Caco-2 (cell line): ENCODE results near the gene CDH11. TPM values are rescaled to one million over a fixed set of nuclear protein-coding genes. Genes with fewer than 3 reads are reported as not detected.

Experiments used
- BruUV-seq: library from RNA; stranded (reverse); fragments of 400-500 nt; replicated peaks from 2 replicates; lab custom pipeline; 2021; lab: Mats Ljungman, UMichigan
- CTCF ChIA-PET: fragments of 300-600 bp; sonication (Branson Sonifier 250); formaldehyde crosslinking; loops from one replicate; lab custom pipeline; 2022; ENCODE audit warnings: antibody characterized with exemption; lab: Charles Lee
- POLR2A ChIA-PET: fragments of 300-600 bp; sonication (Branson Sonifier 250); formaldehyde crosslinking; loops from one replicate; lab custom pipeline; 2022; ENCODE audit warnings: antibody characterized with exemption; lab: Charles Lee
- DNase-seq, 2 experiments: peaks; one replicate each; pipeline versions ENCODE4 v3.0.0 to v3.0.0-alpha.2; 2020 to 2022
- H3K27me3 ChIP-seq: replicated peaks from 2 replicates; pipeline ENCODE4 v1.6.0; 2011; ENCODE audit warnings: low read length; ENCODE audit not compliant: control insufficient read depth, insufficient read depth
- H3K36me3 ChIP-seq: 2 replicates; pipeline ENCODE4 v1.5.1; 2011; ENCODE audit warnings: low read length; ENCODE audit not compliant: control insufficient read depth, insufficient read depth
- H3K4me1 ChIP-seq: fragments of 250-450 bp; sonication (Bioruptor Pico); 2 replicates; pipeline ENCODE4 v1.5.1; 2020; ENCODE audit warnings: mild to moderate bottlenecking
- H3K4me3 ChIP-seq: 2 replicates; pipeline ENCODE4 v1.5.1; 2011; ENCODE audit warnings: low read depth, mild to moderate bottlenecking, control low read depth, low read length
- H3K9me3 ChIP-seq: fragments of 250-450 bp; sonication (Bioruptor Pico); 2 replicates; pipeline ENCODE4 v1.5.1; 2020; ENCODE audit warnings: mild to moderate bottlenecking, moderate library complexity
- H3K27ac Mint-ChIP-seq: one replicate; pipeline ENCODE4 v1.8.0; 2022; ENCODE audit warnings: mixed read lengths; ENCODE audit not compliant: unreplicated experiment
- H3K27me3 Mint-ChIP-seq: one replicate; pipeline ENCODE4 v1.8.0; 2022; ENCODE audit warnings: mixed read lengths; ENCODE audit not compliant: insufficient read depth, unreplicated experiment
- H3K36me3 Mint-ChIP-seq: one replicate; pipeline ENCODE4 v1.8.0; 2022; ENCODE audit warnings: mild to moderate bottlenecking, mixed read lengths; ENCODE audit not compliant: insufficient read depth, unreplicated experiment
- H3K4me1 Mint-ChIP-seq: one replicate; pipeline ENCODE4 v1.8.0; 2022; ENCODE audit warnings: low read depth, mixed read lengths; ENCODE audit not compliant: unreplicated experiment
- H3K4me3 Mint-ChIP-seq: one replicate; pipeline ENCODE4 v1.8.0; 2022; ENCODE audit warnings: mild to moderate bottlenecking, moderate library complexity, mixed read lengths; ENCODE audit not compliant: unreplicated experiment
- H3K9me3 Mint-ChIP-seq: one replicate; pipeline ENCODE4 v1.8.0; 2022; ENCODE audit warnings: mixed read lengths; ENCODE audit not compliant: unreplicated experiment
- intact Hi-C: fragments of 100-400 bp; cut with micrococcal nuclease; formaldehyde crosslinking; loops from one replicate; pipeline ENCODE4 v1.10.0; 2022; ENCODE audit not compliant: unreplicated experiment
- total RNA-seq: library from RNA; stranded (reverse); gene quantifications from 2 replicates; pipeline ENCODE4 v1.2.3, GENCODE V29; 2022
- TF ChIP-seq, protein P1 (sequence below), 2 experiments: fragments of 200-600 bp in 1 of 2; IDR thresholded peaks; 1 replicate in 1 of 2; 2 replicates in 1 of 2; pipeline versions ENCODE4 v1.5.1 to v1.8.0; 2011 to 2022; ENCODE audit warnings: antibody characterized with exemption in 1 of 2, control low read depth in 1 of 2, inconsistent platforms in 1 of 2, low read depth in 1 of 2, low read length in 1 of 2, mild to moderate bottlenecking in 1 of 2, moderate library complexity in 1 of 2; ENCODE audit not compliant: insufficient read depth in 1 of 2, severe bottlenecking in 1 of 2, unreplicated experiment in 1 of 2

CDH11 gene
- total RNA-seq, 1 experiment from 2014 or later = not detected

DNA sequence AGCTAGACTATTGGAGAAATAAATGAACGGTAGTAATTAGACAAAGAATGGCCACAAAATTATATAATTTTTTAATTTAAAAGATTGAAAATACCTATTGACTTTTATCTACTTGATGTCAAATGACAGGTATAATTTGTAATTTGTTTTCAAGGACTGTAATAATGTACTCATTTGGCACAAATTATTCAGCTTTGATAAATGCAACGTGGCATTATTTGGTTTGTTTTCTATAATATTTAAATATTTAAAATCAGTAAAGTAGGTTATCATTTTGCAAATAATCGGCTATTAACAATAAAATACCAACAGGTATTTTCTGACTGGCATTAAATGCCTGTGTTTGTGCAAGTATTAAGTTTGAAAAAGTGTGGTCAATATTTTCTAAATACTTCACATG is 60.6 kb downstream of the CDH11 start:
- Mint-ChIP-seq H3K4me3 (no peak overlapping the region), H3K36me3 (no peaks in the 10 kb centered on the region), H3K9me3 (no peaks in the 10 kb centered on the region), H3K27me3 (peaks cover 15% of the 10 kb centered on the region), H3K4me1 (no peaks in the 10 kb centered on the region), H3K27ac (no peak overlapping the region)
- no TSS peak for BruUV-seq
- Histone ChIP-seq H3K36me3 (no peaks in the 10 kb centered on the region), H3K9me3 (no peaks in the 10 kb centered on the region), H3K4me3 (no peak overlapping the region), H3K27me3 (no peaks in the 10 kb centered on the region), H3K4me1 (no peaks in the 10 kb centered on the region)
- ChIA-PET CTCF (no interaction called here), POLR2A (no interaction called here)
- TF ChIP-seq, protein P1, sequence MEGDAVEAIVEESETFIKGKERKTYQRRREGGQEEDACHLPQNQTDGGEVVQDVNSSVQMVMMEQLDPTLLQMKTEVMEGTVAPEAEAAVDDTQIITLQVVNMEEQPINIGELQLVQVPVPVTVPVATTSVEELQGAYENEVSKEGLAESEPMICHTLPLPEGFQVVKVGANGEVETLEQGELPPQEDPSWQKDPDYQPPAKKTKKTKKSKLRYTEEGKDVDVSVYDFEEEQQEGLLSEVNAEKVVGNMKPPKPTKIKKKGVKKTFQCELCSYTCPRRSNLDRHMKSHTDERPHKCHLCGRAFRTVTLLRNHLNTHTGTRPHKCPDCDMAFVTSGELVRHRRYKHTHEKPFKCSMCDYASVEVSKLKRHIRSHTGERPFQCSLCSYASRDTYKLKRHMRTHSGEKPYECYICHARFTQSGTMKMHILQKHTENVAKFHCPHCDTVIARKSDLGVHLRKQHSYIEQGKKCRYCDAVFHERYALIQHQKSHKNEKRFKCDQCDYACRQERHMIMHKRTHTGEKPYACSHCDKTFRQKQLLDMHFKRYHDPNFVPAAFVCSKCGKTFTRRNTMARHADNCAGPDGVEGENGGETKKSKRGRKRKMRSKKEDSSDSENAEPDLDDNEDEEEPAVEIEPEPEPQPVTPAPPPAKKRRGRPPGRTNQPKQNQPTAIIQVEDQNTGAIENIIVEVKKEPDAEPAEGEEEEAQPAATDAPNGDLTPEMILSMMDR (IDR thresholded peaks at IDR 0.05; ENCODE audit: insufficient read depth in 1 of 2, low read depth in 1 of 2, low read length in 1 of 2, severe bottlenecking in 1 of 2, unreplicated experiment in 1 of 2) = no peak
- intact Hi-C loops = no loop called here
- DNase-seq = no peak

DNA sequence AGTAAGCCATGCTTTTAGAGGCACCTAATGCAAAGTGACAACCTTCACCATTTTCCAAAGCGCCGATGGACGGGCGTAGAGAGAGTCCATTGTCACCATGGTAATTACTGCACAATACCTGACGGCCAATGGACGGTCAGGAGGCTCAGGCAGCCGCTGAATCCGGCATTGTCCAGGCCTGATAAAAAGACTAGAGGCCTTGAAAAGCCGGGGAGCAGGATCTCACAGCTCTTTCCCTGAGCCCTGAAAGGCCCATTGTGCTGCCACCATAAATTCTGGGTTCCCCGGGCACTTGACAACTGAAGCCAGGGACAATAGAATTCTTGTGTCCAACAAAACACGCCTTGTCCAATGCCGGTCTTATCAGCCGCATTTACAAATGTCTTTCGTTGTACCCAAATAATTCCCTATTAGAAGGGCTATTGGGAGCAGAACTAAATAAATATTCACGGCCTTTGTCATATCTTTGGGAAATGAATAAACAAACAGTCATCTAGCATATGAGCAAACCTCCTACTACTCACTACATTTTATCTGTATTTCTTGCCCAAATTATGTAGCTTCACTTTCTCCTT is 62.4 kb downstream of the CDH11 start:
- Mint-ChIP-seq H3K4me1 (no peaks in the 10 kb centered on the region), H3K9me3 (no peaks in the 10 kb centered on the region), H3K27ac (no peak overlapping the region), H3K4me3 (no peak overlapping the region), H3K27me3 (peaks cover 9% of the 10 kb centered on the region), H3K36me3 (no peaks in the 10 kb centered on the region)
- ChIA-PET CTCF (no interaction called here), POLR2A (no interaction called here)
- DNase-seq = no peak
- H3K27me3 ChIP-seq = no peaks in the 10 kb centered on the region
- H3K36me3 ChIP-seq = no peaks in the 10 kb centered on the region
- BruUV-seq = no TSS peak
- H3K9me3 ChIP-seq = no peaks in the 10 kb centered on the region
- TF ChIP-seq, protein P1 (IDR thresholded peaks at IDR 0.05; ENCODE audit: insufficient read depth in 1 of 2, low read depth in 1 of 2, low read length in 1 of 2, severe bottlenecking in 1 of 2, unreplicated experiment in 1 of 2) = no peak
- intact Hi-C loops = no loop called here
- no peak overlapping the region for H3K4me3 ChIP-seq
- no peaks in the 10 kb centered on the region for H3K4me1 ChIP-seq

DNA sequence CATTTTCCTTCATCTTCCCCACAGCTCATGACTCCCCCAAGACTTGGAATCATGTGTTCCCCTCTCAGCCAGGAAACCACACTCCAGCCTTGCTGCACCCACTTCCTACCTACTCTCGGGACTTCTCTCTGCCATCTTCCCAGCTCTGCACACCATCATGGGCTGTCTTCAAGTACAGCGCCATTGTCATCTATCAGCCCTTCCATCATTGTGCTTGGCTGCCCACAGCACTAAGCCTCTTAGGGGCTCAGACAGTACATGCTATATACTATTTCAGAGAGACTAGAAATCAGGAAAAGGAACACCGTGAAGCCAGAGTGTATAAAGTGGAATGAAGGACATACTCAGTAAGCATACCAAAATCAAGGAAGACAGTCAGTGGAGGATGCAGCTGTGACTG is 64.7 kb downstream of the CDH11 start:
- TF ChIP-seq, protein P1 (IDR thresholded peaks at IDR 0.05; ENCODE audit: insufficient read depth in 1 of 2, low read depth in 1 of 2, low read length in 1 of 2, severe bottlenecking in 1 of 2, unreplicated experiment in 1 of 2) = no peak
- no peak overlapping the region for H3K27ac Mint-ChIP-seq
- POLR2A ChIA-PET = no interaction called here
- BruUV-seq = no TSS peak
- DNase-seq = no peak
- CTCF ChIA-PET = interaction anchor here (1.0 kb wide), 1 partner anchor 65 kb away, joined by 6 read pairs; the partner anchor contains the start of gene CDH11
- H3K9me3 Mint-ChIP-seq = no peaks in the 10 kb centered on the region
- H3K27me3 Mint-ChIP-seq = peaks cover 9% of the 10 kb centered on the region
- H3K4me3 ChIP-seq = no peak overlapping the region
- H3K36me3 ChIP-seq = no peaks in the 10 kb centered on the region
- H3K4me1 Mint-ChIP-seq = no peaks in the 10 kb centered on the region
- no peaks in the 10 kb centered on the region for H3K4me1 ChIP-seq
- H3K4me3 Mint-ChIP-seq = no peak overlapping the region
- H3K36me3 Mint-ChIP-seq = no peaks in the 10 kb centered on the region
- intact Hi-C loops = no loop called here
- H3K27me3 ChIP-seq = no peaks in the 10 kb centered on the region
- H3K9me3 ChIP-seq = no peaks in the 10 kb centered on the region
